Heart left ventricle (tissue), 13 donors: ENCODE data around the gene CCDC187.

ENCODE experiments used
- POLR2A ChIP-seq, 2 donors: fragments of 450-650 bp; IDR thresholded peaks; one replicate each; pipeline ENCODE4 v1.6.1; 2017; ENCODE audit warnings: antibody characterized with exemption in 2 of 2, mild to moderate bottlenecking in 2 of 2, moderate library complexity in 2 of 2
- TF ChIP-seq, protein P1 (sequence below), 12 donors: fragments of 200-600 bp; sonication (generic) in 4 of 12; IDR thresholded peaks; one replicate each; pipeline versions ENCODE4 v1.5.0 to v1.8.0; 2018 to 2022; ENCODE audit warnings: antibody characterized with exemption in 12 of 12, mild to moderate bottlenecking in 5 of 12
- donor health status: ischemic (EF 13 %, LVEDD 7.1; RV severe dilation, severe dysfunction).
- donor health status: DM: no; HTN: yes; CAD: no.
- donor health status: DM: no; HTN: no; CAD: no.
- donor health status: ischemic (EF 25% LVEDD 6.9; RV normal size, moderate dysfunction).
- donor health status: ischemic (EF 25% LVEDD 5.7; RV mildly dilated, moderate dysfunction).
- donor health status: ischemic (EF 35%, LVEDD 5.7; RV mildly dilated, moderate dysfunction).
- donor health status: nonischemic (EF 11% LVEDD 7.7; RV severe dilation, severe dysfunction).
- donor health status: DM: yes; HTN: yes; CAD: no.
- donor health status: PGD.
- donor health status: ischemic (EF 29% LVEDD 5.4; RV normal size, mild dysfunction).
- donor health status: nonischemic (EF 23%, LVEDD 6.1; RV moderate dilation, normal function).

DNA sequence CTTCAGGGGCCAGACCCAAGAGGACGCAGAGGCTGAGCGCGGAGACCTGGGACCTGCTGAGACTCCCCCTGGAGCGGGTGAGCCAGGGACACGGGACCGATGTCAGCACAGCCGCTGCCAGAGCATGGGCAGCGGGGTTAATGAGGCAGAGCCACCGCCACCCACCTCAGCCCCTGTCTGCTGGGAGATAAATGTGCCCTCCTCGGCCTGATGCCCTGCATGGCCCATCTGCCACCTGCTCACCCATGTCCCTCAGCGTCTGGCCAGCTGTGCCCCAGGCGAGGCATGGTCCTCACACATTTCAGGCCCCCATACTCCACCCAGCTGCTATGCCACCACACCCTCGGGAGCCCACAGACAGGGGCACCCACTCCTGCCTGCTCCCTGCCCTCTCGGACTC is 44.8 kb upstream of the CCDC187 start:
- TF ChIP-seq, protein P1, sequence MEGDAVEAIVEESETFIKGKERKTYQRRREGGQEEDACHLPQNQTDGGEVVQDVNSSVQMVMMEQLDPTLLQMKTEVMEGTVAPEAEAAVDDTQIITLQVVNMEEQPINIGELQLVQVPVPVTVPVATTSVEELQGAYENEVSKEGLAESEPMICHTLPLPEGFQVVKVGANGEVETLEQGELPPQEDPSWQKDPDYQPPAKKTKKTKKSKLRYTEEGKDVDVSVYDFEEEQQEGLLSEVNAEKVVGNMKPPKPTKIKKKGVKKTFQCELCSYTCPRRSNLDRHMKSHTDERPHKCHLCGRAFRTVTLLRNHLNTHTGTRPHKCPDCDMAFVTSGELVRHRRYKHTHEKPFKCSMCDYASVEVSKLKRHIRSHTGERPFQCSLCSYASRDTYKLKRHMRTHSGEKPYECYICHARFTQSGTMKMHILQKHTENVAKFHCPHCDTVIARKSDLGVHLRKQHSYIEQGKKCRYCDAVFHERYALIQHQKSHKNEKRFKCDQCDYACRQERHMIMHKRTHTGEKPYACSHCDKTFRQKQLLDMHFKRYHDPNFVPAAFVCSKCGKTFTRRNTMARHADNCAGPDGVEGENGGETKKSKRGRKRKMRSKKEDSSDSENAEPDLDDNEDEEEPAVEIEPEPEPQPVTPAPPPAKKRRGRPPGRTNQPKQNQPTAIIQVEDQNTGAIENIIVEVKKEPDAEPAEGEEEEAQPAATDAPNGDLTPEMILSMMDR (IDR thresholded peaks at IDR 0.05) = no peak
- no peak for TF ChIP-seq POLR2A (IDR thresholded peaks at IDR 0.05)
